HepG2 (cell line): ENCODE data around the gene RAP1GAP2. TPM values are rescaled to one million over a fixed set of nuclear protein-coding genes. Genes with fewer than 3 reads are reported as not detected.

Experiments used
- ATAC-seq: fragments of 200-7000 bp; cut with Tn5 transposase; 3 replicates; pipeline ENCODE4 v1.9.1; 2020; ENCODE audit warnings: mild to moderate bottlenecking, moderate library complexity
- BruUV-seq: library from RNA; stranded (reverse); fragments of 400-500 nt; replicated peaks from 2 replicates; lab custom pipeline; 2021; lab: Mats Ljungman, UMichigan
- CTCF ChIA-PET: fragments of 300-600 bp; formaldehyde crosslinking; extraction: SDS; loops from one replicate; lab custom pipeline; 2021; ENCODE audit warnings: low total read pairs, inconsistent platforms, low intra/inter-chr PET ratio; lab: Yijun Ruan, JAX
- POLR2A ChIA-PET: fragments of 350-600 bp; sonication (Branson Sonifier 250); formaldehyde crosslinking; loops from one replicate; lab custom pipeline; 2020; ENCODE audit warnings: antibody characterized with exemption, inconsistent platforms; lab: Yijun Ruan, JAX
- DNase-seq: peaks from one replicate; pipeline ENCODE4 v3.0.0-alpha.2; 2015; ENCODE audit warnings: low spot score
- FAIRE-seq: peaks from 3 replicates; lab custom pipeline; 2011; peaks lifted over from hg19 to GRCh38; lab: Jason Lieb, UNC
- H2AFZ ChIP-seq: one replicate; pipeline ENCODE4 v1.6.1; 2011; ENCODE audit warnings: low read length, inconsistent platforms
- H3K27ac ChIP-seq: fragments of 300-600 bp; 3 replicates; pipeline ENCODE4 v1.8.0; 2011; ENCODE audit warnings: mixed run types, mild to moderate bottlenecking, mixed read lengths, low read length, inconsistent platforms; ENCODE audit not compliant: insufficient read depth; ENCODE audit errors: extremely low read length
- H3K27me3 ChIP-seq, 2 experiments: fragments of 200-600 bp in 1 of 2; 2 replicates in 1 of 2; 3 replicates in 1 of 2; pipeline versions ENCODE4 v1.6.0 to v1.8.0; 2011; ENCODE audit warnings: low read length in 2 of 2, mild to moderate bottlenecking in 2 of 2, moderate library complexity in 2 of 2, inconsistent platforms in 1 of 2; ENCODE audit not compliant: insufficient read depth in 2 of 2, control insufficient read depth in 1 of 2
- H3K36me3 ChIP-seq, 2 experiments: fragments of 200-600 bp in 1 of 2; replicated peaks in 1 of 2; 2 replicates in 1 of 2; 3 replicates in 1 of 2; pipeline versions ENCODE4 v1.5.1 to v1.8.0; 2011; ENCODE audit warnings: low read length in 2 of 2, inconsistent platforms in 1 of 2; ENCODE audit not compliant: insufficient read depth in 2 of 2, control insufficient read depth in 1 of 2
- H3K4me1 ChIP-seq: 2 replicates; pipeline ENCODE4 v1.5.1; 2012; ENCODE audit warnings: low read length, inconsistent platforms; ENCODE audit not compliant: insufficient read depth
- H3K4me2 ChIP-seq: 2 replicates; pipeline ENCODE4 v1.6.0; 2011; ENCODE audit warnings: low read depth, low read length, inconsistent platforms
- H3K4me3 ChIP-seq, 3 experiments: fragments of 200-600 bp in 1 of 3; sonication (generic), shearing (Covaris generic) in 1 of 3; replicated peaks in 1 of 3; 2 replicates each; pipeline ENCODE4 v1.5.1; 2011 to 2016; ENCODE audit warnings: low read length in 3 of 3, inconsistent platforms in 2 of 3, low read depth in 2 of 3, mild to moderate bottlenecking in 2 of 3, control low read depth in 1 of 3, mixed read lengths in 1 of 3; ENCODE audit not compliant: insufficient read depth in 1 of 3
- H3K79me2 ChIP-seq: one replicate; pipeline ENCODE4 v1.6.1; 2011; ENCODE audit warnings: low read length, inconsistent platforms; ENCODE audit not compliant: insufficient read depth
- H3K9ac ChIP-seq: 2 replicates; pipeline ENCODE4 v1.6.0; 2011; ENCODE audit warnings: mild to moderate bottlenecking, low read depth, low read length, inconsistent platforms; ENCODE audit not compliant: insufficient read depth
- H3K9me3 ChIP-seq: 2 replicates; pipeline ENCODE4 v1.5.1; 2012; ENCODE audit warnings: mild to moderate bottlenecking, low read length
- H4K20me1 ChIP-seq: 2 replicates; pipeline ENCODE4 v1.6.0; 2011; ENCODE audit warnings: inconsistent platforms, mild to moderate bottlenecking, low read length, moderate library complexity; ENCODE audit not compliant: insufficient read depth
- NFIB ChIP-seq: sonication (generic); formaldehyde crosslinking; IDR thresholded peaks from 2 replicates; pipeline ENCODE4 v1.9.0; 2021; ENCODE audit warnings: missing genetic modification reagents, mild to moderate bottlenecking, borderline replicate concordance
- RNF2 ChIP-seq: fragments of 450-650 bp; conservative IDR thresholded peaks from 2 replicates; pipeline ENCODE4 v1.6.1; 2016; ENCODE audit warnings: low read depth
- SALL2 ChIP-seq: sonication (generic); formaldehyde crosslinking; IDR thresholded peaks from 2 replicates; pipeline ENCODE4 v1.8.1; 2023; ENCODE audit warnings: mild to moderate bottlenecking, missing genetic modification reagents, inconsistent platforms
- ZFY ChIP-seq: sonication (generic); formaldehyde crosslinking; IDR thresholded peaks from 2 replicates; pipeline ENCODE4 v1.4.0; 2020; ENCODE audit warnings: missing genetic modification reagents
- ZHX1 ChIP-seq: sonication (generic); formaldehyde crosslinking; IDR thresholded peaks from 2 replicates; pipeline ENCODE4 v1.8.1; 2022; ENCODE audit warnings: low read depth, mild to moderate bottlenecking, missing genetic modification reagents
- ZNF33A ChIP-seq: sonication (generic); formaldehyde crosslinking; IDR thresholded peaks from 2 replicates; pipeline ENCODE4 v1.5.1; 2020; ENCODE audit warnings: missing genetic modification reagents, mild to moderate bottlenecking, moderate library complexity, borderline replicate concordance
- ZNF644 ChIP-seq: IDR thresholded peaks from 2 replicates; pipeline ENCODE4 v1.6.1; 2016; ENCODE audit warnings: low read depth
- ZNF672 ChIP-seq: sonication (generic); formaldehyde crosslinking; IDR thresholded peaks from 2 replicates; pipeline ENCODE4 v1.8.1; 2022; ENCODE audit warnings: missing genetic modification reagents
- WGBS: methylation state at CpG from one replicate; pipeline ENCODE4 v1.1.6; 2017; ENCODE audit warnings: low lambda C conversion rate; 5-methylcytosine and 5-hydroxymethylcytosine counted together
- in situ Hi-C: cut with HindIII; loops from 2 replicates; pipeline ENCODE4 v1.10.0; 2017; ENCODE audit warnings: low pct_unique_long_range_greater_than_20kb; ENCODE audit not compliant: extremely low pct_ligation_motif_present
- intact Hi-C: fragments of 100-400 bp; cut with micrococcal nuclease; formaldehyde crosslinking; loops from one replicate; pipeline ENCODE4 v1.10.0; 2022; ENCODE audit not compliant: unreplicated experiment
- polyA plus RNA-seq, 8 experiments: library from polyadenylated mRNA; depleted of rRNA in 3 of 8; stranded (reverse) in 7 of 8; unstranded in 1 of 8; fragments of >200 nt; fragmentation: Illumina TruSeq in 4 of 8; extraction: Trizol in 4 of 8; gene quantifications; 2 replicates each; pipeline versions ENCODE4 v1.2.1 to v1.2.3, GENCODE V29; 2011 to 2016; ENCODE audit warnings: low read depth in 4 of 8, missing spikeins in 1 of 8, mixed read lengths in 1 of 8; ENCODE audit not compliant: insufficient read depth in 1 of 8
- total RNA-seq, 5 experiments: library from RNA; depleted of rRNA; stranded (reverse); fragments of >200 nt; fragmentation: Illumina TruSeq; extraction: Trizol; gene quantifications; 2 replicates each; pipeline ENCODE4 v1.2.3, GENCODE V29; 2016; ENCODE audit warnings: low read depth in 1 of 5

RAP1GAP2 gene
- total and polyA plus RNA-seq, 2 of the 13 experiments (the other 11 are each of a cell fraction or from before 2014, with no cell fraction given): 10.9 to 12.0 TPM

GRCh38 chr17:2802574-2802973, 6.3 kb downstream of the RAP1GAP2 start:
- Histone ChIP-seq H3K9ac (no peak overlapping the region), H3K4me2 (no peak overlapping the region), H3K9me3 (no peaks in the 10 kb centered on the region), H2AFZ (no peak overlapping the region), H3K4me1 (no peaks in the 10 kb centered on the region), H3K36me3 (no peaks in the 10 kb centered on the region), H3K4me3 (no peak overlapping the region), H3K79me2 (no peaks in the 10 kb centered on the region), H3K27ac (no peak overlapping the region), H3K27me3 (0 out of 5 replicates have a peak, but pooled peaks cover 3 to 4% of the 10 kb centered on the region in 2 experiments), H4K20me1 (no peaks in the 10 kb centered on the region)
- POLR2A ChIA-PET: no interaction called here
- FAIRE-seq: no peak
- no peak for DNase-seq
- intact Hi-C loops (no loop called here), in situ Hi-C loops (no loop called here)
- BruUV-seq: no TSS peak
- TF ChIP-seq ZNF33A (CRISPR knock-in tag): no peak
- no peak for TF ChIP-seq NFIB
- TF ChIP-seq RNF2: no peak
- no peak for TF ChIP-seq ZHX1
- no peak for TF ChIP-seq ZNF672 (CRISPR knock-in tag)
- TF ChIP-seq ZFY: no peak
- no peak for TF ChIP-seq ZNF644 (CRISPR knock-in tag)
- no peak for TF ChIP-seq SALL2 (CRISPR knock-in tag)
- ATAC-seq: no peak
- CTCF ChIA-PET: no interaction called here
- WGBS: 73% methylated on average over 7 of the region's 8 CpGs
